A549 (cell line): ENCODE measurements around the gene NADK2. TPM values are rescaled to one million over a fixed set of nuclear protein-coding genes. Genes with fewer than 3 reads are reported as not detected.
"Not testable (repeated sequence)": the region's sequence is repeated elsewhere in the genome, so short reads cannot be mapped to it uniquely, and the experiment has no call there.

ENCODE experiments used
- ATAC-seq, 2 experiments: fragments of 200-7000 bp in 1 of 2; fragments of >200 bp in 1 of 2; cut with Nextera tagmentation in 1 of 2; cut with Tn5 transposase in 1 of 2; 3 replicates each; pipeline versions ENCODE4 v1.8.0 to v1.9.1; 2018 to 2020; ENCODE audit warnings: mild to moderate bottlenecking in 1 of 2, moderate library complexity in 1 of 2
- CTCF ChIA-PET: fragments of 300-600 bp; sonication (Branson Sonifier 250); formaldehyde crosslinking; extraction: SDS; loops from one replicate; lab custom pipeline; 2021; ENCODE audit warnings: antibody characterized with exemption, inconsistent platforms; lab: Yijun Ruan, JAX
- POLR2A ChIA-PET: fragments of 350-600 bp; formaldehyde crosslinking; extraction: SDS; loops from one replicate; lab custom pipeline; 2021; ENCODE audit warnings: antibody characterized with exemption, inconsistent platforms; lab: Yijun Ruan, JAX
- DNase-seq, 2 experiments: peaks; one replicate each; pipeline versions ENCODE4 v3.0.0 to v3.0.0-alpha.2; 2011 to 2016; ENCODE audit warnings: low read depth in 1 of 2, low spot score in 1 of 2
- FAIRE-seq: peaks from 2 replicates; lab custom pipeline; 2011; peaks lifted over from hg19 to GRCh38; lab: Jason Lieb, UNC
- H3K27ac ChIP-seq, 2 experiments: fragments of >200 bp; sonication (Bioruptor Twin); formaldehyde crosslinking; 3 replicates each; pipeline ENCODE4 v1.5.1; 2016 to 2017
- H3K4me1 ChIP-seq: fragments of >200 bp; sonication (Bioruptor Twin); formaldehyde crosslinking; 3 replicates; pipeline ENCODE4 v1.6.1; 2016
- H3K4me2 ChIP-seq: fragments of >200 bp; sonication (Bioruptor Twin); formaldehyde crosslinking; 3 replicates; pipeline ENCODE4 v1.6.1; 2016
- H3K4me3 ChIP-seq: fragments of >200 bp; sonication (Bioruptor Twin); formaldehyde crosslinking; 3 replicates; pipeline ENCODE4 v1.5.1; 2016
- H3K9me3 ChIP-seq: fragments of >200 bp; sonication (Bioruptor Twin); formaldehyde crosslinking; 3 replicates; pipeline ENCODE4 v1.6.1; 2016
- BCL3 ChIP-seq: fragments of >200 bp; sonication (Bioruptor Twin); formaldehyde crosslinking; IDR thresholded peaks from 3 replicates; pipeline ENCODE4 v1.6.1; 2016
- CEBPB ChIP-seq, 2 experiments: fragments of >200 bp in 1 of 2; sonication (Bioruptor Twin) in 1 of 2; formaldehyde crosslinking in 1 of 2; IDR thresholded peaks; 2 replicates each; pipeline ENCODE4 v1.6.1; 2012 to 2016
- E2F6 ChIP-seq: IDR thresholded peaks from 2 replicates; pipeline ENCODE4 v1.6.1; 2012; ENCODE audit warnings: low read depth, borderline replicate concordance
- EHF ChIP-seq: fragments of 250-450 bp; sonication (Bioruptor Pico); IDR thresholded peaks from 2 replicates; pipeline ENCODE4 v1.5.0; 2020; ENCODE audit warnings: mild to moderate bottlenecking
- EHMT2 ChIP-seq: fragments of 200-600 bp; sonication (generic); IDR thresholded peaks from 2 replicates; pipeline ENCODE4 v1.6.1; 2016; ENCODE audit warnings: antibody characterized with exemption, low read depth, mild to moderate bottlenecking, moderate library complexity
- EP300 ChIP-seq, 2 experiments: fragments of >200 bp; sonication (Bioruptor Twin); formaldehyde crosslinking; IDR thresholded peaks; 2 replicates in 1 of 2; 3 replicates in 1 of 2; pipeline ENCODE4 v1.6.1; 2016 to 2017
- FOSL2 ChIP-seq, 2 experiments: fragments of 450-650 bp in 1 of 2; fragments of >200 bp in 1 of 2; sonication (Bioruptor Twin) in 1 of 2; formaldehyde crosslinking; IDR thresholded peaks; 2 replicates each; pipeline versions ENCODE4 v1.5.0 to v1.6.1; 2016 to 2020; ENCODE audit warnings: mild to moderate bottlenecking in 1 of 2, moderate library complexity in 1 of 2
- FOXS1 ChIP-seq: fragments of 250-450 bp; sonication (Bioruptor Pico); IDR thresholded peaks from 2 replicates; pipeline ENCODE4 v1.5.0; 2020; ENCODE audit warnings: mild to moderate bottlenecking, moderate library complexity
- HES2 ChIP-seq: fragments of >200 bp; sonication (Bioruptor Twin); formaldehyde crosslinking; IDR thresholded peaks from 2 replicates; pipeline ENCODE4 v1.6.1; 2016
- HEYL ChIP-seq: fragments of 250-450 bp; sonication (Bioruptor Pico); IDR thresholded peaks from 2 replicates; pipeline ENCODE4 v1.8.0; 2021; ENCODE audit warnings: mild to moderate bottlenecking, moderate library complexity
- HOXA7 ChIP-seq: fragments of 250-450 bp; sonication (Bioruptor Pico); IDR thresholded peaks from 2 replicates; pipeline ENCODE4 v1.5.0; 2020; ENCODE audit warnings: mild to moderate bottlenecking, moderate library complexity
- JUNB ChIP-seq: fragments of >200 bp; sonication (Bioruptor Twin); formaldehyde crosslinking; IDR thresholded peaks from 2 replicates; pipeline ENCODE4 v1.6.1; 2016
- PHF8 ChIP-seq: fragments of 200-600 bp; sonication (generic); IDR thresholded peaks from 2 replicates; pipeline ENCODE4 v1.6.1; 2016; ENCODE audit warnings: low read depth, mild to moderate bottlenecking, antibody characterized with exemption, moderate library complexity, borderline replicate concordance
- POLR2AphosphoS2 ChIP-seq: conservative IDR thresholded peaks from 2 replicates; pipeline ENCODE4 v1.6.1; 2012; ENCODE audit warnings: low read length, improper control_type of control experiment, inconsistent platforms
- RAD21 ChIP-seq, 2 experiments: fragments of >200 bp in 1 of 2; sonication (Bioruptor Twin) in 1 of 2; formaldehyde crosslinking in 1 of 2; IDR thresholded peaks in 1 of 2; conservative IDR thresholded peaks in 1 of 2; 2 replicates in 1 of 2; 3 replicates in 1 of 2; pipeline ENCODE4 v1.6.1; 2012 to 2018; ENCODE audit warnings: inconsistent platforms in 1 of 2
- RCOR1 ChIP-seq: fragments of 150-350 bp; IDR thresholded peaks from 2 replicates; pipeline ENCODE4 v1.6.1; 2014; ENCODE audit warnings: antibody characterized with exemption, low read length, low read depth
- REST ChIP-seq: fragments of 200-600 bp; sonication (generic); IDR thresholded peaks from 2 replicates; pipeline ENCODE4 v1.6.1; 2016; ENCODE audit warnings: antibody characterized with exemption, mild to moderate bottlenecking, moderate library complexity
- SREBF2 ChIP-seq: fragments of 450-650 bp; IDR thresholded peaks from 2 replicates; pipeline ENCODE4 v1.6.1; 2014; ENCODE audit warnings: mild to moderate bottlenecking, moderate library complexity
- TP53 ChIP-seq: fragments of 250-450 bp; sonication (Bioruptor Pico); IDR thresholded peaks from 2 replicates; pipeline ENCODE4 v1.5.0; 2021; ENCODE audit warnings: mild to moderate bottlenecking, moderate library complexity
- ZSCAN20 ChIP-seq: fragments of 250-450 bp; sonication (Bioruptor Pico); IDR thresholded peaks from 2 replicates; pipeline ENCODE4 v1.8.0; 2022; ENCODE audit warnings: mild to moderate bottlenecking, moderate library complexity
- WGBS: methylation state at CpG from one replicate; pipeline ENCODE4 v1.1.6; 2017; ENCODE audit errors: missing lambda C conversion rate; 5-methylcytosine and 5-hydroxymethylcytosine counted together
- polyA plus RNA-seq, 4 experiments: library from polyadenylated mRNA; depleted of rRNA in 3 of 4; stranded (reverse); fragments of >200 nt; fragmentation: RNase III in 1 of 4; extraction: RNeasy Plus Mini Kit Qiagen cat#74134 plus additional on column Dnase treatment in 1 of 4; gene quantifications; 2 replicates in 3 of 4; 3 replicates in 1 of 4; pipeline ENCODE4 v1.2.3, GENCODE V29; 2011 to 2017

The NADK2 gene
- polyA plus RNA-seq, 2 of the 4 experiments (the other 2 are of a cell fraction), result 12.6 to 21.9 TPM

GRCh38 chr5:36285837-36286615 lies 44.3 kb upstream of the NADK2 start:
- 0% methylated on average over 2 of the region's 2 CpGs for WGBS
- POLR2A ChIA-PET, result no interaction called here
- DNase-seq (no peak), FAIRE-seq (no peak)
- CTCF ChIA-PET, result interaction anchor here (0.5 to 0.8 kb wide), 2 partner anchors 9 to 41 kb away, joined by 3 to 4 read pairs; no protein-coding TSS in a partner anchor
- no peaks in the 10 kb centered on the region for H3K9me3 ChIP-seq
- TF ChIP-seq REST, result no peak
- TF ChIP-seq TP53 (CRISPR knock-in tag), result no peak
- no peak for TF ChIP-seq E2F6
- TF ChIP-seq RAD21 (conservative IDR thresholded peaks at IDR 0.05 in 1 of 2, IDR thresholded peaks at IDR 0.05 in 1 of 2), result no peak
- no peak for TF ChIP-seq CEBPB (IDR thresholded peaks at IDR 0.05)
- TF ChIP-seq EP300 (IDR thresholded peaks at IDR 0.05), result no peak
- no peak for TF ChIP-seq HEYL (CRISPR knock-in tag)
- TF ChIP-seq FOSL2 (IDR thresholded peaks at IDR 0.05), result no peak
- TF ChIP-seq FOSL2 (CRISPR knock-in tag; IDR thresholded peaks at IDR 0.05), result no peak
- TF ChIP-seq RCOR1, result no peak
- TF ChIP-seq EHF (CRISPR knock-in tag), result no peak
- no peak for TF ChIP-seq POLR2AphosphoS2
- no peak for TF ChIP-seq EHMT2
- no peak for TF ChIP-seq FOXS1 (CRISPR knock-in tag)
- no peak for TF ChIP-seq HES2
- TF ChIP-seq PHF8, result no peak
- TF ChIP-seq BCL3, result no peak
- no peak for TF ChIP-seq ZSCAN20 (CRISPR knock-in tag)
- no peak for TF ChIP-seq SREBF2
- TF ChIP-seq HOXA7, result no peak
- no peak for TF ChIP-seq JUNB
- TF ChIP-seq, all 56 proteins: peak for 0
- no peak for ATAC-seq
- Histone ChIP-seq H3K4me2 (no peak overlapping the region), H3K4me3 (no peak overlapping the region), H3K4me1 (no peaks in the 10 kb centered on the region), H3K27ac (no peak overlapping the region)

GRCh38 chr5:36283775-36284174 lies 42.0 kb upstream of the NADK2 start:
- H3K4me3 ChIP-seq, H3K9me3 ChIP-seq, H3K27ac ChIP-seq, DNase-seq, ATAC-seq, H3K4me1 ChIP-seq, H3K4me2 ChIP-seq, POLR2A ChIA-PET, FAIRE-seq: not testable (repeated sequence)
- 44% methylated on average over 3 of the region's 3 CpGs for WGBS
- CTCF ChIA-PET, result interaction anchor here (2.2 kb wide), 1 partner anchor 10 kb away, joined by 8 read pairs; no protein-coding TSS in a partner anchor
